AG09319 (cell line): ENCODE results near the gene SHISAL1.
"Not testable (repeated sequence)": the region's sequence is repeated elsewhere in the genome, so short reads cannot be mapped to it uniquely, and the experiment has no call there.

Experiments
- DNase-seq: peaks from one replicate; pipeline ENCODE4 v3.0.0-alpha.2; 2010; ENCODE audit warnings: low read depth; ENCODE audit errors: extremely low read depth
- TF ChIP-seq, protein P1 (sequence below): IDR thresholded peaks from 2 replicates; pipeline ENCODE4 v1.5.1; 2011; ENCODE audit warnings: low read depth, mild to moderate bottlenecking, inconsistent platforms, low read length, moderate library complexity

Gene SHISAL1

GRCh38 chr22:44244265-44244822 lies 68.4 kb downstream of the SHISAL1 start:
- TF ChIP-seq, protein P1, sequence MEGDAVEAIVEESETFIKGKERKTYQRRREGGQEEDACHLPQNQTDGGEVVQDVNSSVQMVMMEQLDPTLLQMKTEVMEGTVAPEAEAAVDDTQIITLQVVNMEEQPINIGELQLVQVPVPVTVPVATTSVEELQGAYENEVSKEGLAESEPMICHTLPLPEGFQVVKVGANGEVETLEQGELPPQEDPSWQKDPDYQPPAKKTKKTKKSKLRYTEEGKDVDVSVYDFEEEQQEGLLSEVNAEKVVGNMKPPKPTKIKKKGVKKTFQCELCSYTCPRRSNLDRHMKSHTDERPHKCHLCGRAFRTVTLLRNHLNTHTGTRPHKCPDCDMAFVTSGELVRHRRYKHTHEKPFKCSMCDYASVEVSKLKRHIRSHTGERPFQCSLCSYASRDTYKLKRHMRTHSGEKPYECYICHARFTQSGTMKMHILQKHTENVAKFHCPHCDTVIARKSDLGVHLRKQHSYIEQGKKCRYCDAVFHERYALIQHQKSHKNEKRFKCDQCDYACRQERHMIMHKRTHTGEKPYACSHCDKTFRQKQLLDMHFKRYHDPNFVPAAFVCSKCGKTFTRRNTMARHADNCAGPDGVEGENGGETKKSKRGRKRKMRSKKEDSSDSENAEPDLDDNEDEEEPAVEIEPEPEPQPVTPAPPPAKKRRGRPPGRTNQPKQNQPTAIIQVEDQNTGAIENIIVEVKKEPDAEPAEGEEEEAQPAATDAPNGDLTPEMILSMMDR = no peak
- no peak for DNase-seq

- no peak for DNase-seq
- TF ChIP-seq, protein P1 = no peak
These were observed 69.0 kb downstream of the SHISAL1 start for GRCh38 chr22:44243761-44244160.

DNA sequence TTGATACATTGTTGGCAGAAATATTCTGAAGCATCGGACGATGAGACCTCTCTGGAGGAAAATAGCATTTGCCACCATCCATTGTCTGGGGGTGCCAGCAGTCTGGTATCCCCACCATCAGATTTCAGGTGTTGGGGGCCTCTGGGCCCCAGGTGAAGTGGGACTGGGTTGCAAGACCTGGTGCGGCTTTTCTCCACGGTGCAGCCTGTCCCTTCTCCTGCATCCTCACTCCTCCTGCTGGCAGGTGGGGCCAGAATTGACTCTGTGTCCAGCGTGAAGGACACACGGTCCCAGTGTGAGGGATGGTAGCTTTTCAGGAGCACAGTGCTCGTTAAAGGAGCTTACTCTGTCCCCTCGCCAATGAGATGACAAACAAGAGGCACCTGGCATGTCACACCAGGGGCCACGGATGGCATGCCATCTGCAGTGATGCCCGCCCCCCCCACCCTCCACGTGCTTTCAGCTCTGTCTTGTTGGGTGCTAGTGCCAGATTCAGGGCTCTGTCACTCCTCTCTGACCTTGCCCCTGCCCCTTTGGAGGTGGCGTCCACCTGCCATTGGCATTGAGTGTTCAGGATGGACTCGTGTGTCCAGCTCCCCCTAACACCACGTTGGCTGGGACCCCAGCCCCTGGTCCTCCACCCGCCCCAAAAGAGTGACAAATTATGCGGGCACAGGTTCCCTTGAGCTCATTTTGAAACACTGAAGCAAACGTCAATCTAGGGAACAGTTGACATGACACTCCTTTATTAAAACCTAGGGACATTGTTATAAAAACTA lies 69.6 kb downstream of the SHISAL1 start:
- TF ChIP-seq, protein P1 = no peak
- DNase-seq = no peak

DNA sequence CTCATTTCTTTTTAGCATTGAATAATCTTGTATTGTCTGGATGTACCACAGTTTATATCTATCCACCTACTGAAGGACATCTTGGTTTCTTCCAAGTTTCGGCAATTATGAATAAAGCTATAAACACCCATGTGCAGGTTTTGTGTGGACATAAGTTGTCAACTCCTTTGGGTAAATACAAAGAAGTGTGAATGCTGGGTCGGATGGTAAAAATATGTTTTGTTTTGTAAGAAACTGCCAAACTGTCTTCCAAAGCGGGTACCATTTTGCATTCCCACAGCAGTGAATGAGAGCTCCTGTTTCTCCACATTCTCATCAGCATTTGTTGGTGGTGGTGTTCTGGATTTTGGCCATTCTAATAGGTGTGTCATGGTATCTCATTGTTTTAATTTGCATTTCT lies 71.6 kb downstream of the SHISAL1 start:
- not testable (repeated sequence) for DNase-seq

GRCh38 chr22:44237290-44237689 lies 75.5 kb downstream of the SHISAL1 start:
- TF ChIP-seq, protein P1 = no peak
- no peak for DNase-seq

GRCh38 chr22:44234372-44234771 lies 78.4 kb downstream of the SHISAL1 start:
- not testable (repeated sequence) for DNase-seq

DNA sequence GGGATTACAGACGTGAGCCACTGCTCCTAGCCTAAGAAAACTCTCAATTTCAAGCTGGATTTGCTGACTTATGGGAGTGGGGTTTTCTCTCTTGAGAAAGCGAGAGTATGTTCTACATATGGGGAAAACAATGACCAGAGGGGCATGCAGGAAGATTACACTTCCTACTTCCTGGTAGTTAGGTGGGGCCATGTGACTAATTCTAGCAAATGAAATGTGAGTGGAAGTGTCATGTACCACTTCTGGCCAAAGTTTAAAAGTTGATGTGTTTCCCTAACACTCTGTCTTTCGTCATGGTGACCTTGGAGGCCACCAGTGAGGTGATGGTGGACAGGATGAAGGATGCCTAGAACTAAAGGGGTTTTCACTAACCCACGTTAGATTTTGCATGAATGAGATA lies 81.5 kb downstream of the SHISAL1 start:
- TF ChIP-seq, protein P1 = no peak

DNA sequence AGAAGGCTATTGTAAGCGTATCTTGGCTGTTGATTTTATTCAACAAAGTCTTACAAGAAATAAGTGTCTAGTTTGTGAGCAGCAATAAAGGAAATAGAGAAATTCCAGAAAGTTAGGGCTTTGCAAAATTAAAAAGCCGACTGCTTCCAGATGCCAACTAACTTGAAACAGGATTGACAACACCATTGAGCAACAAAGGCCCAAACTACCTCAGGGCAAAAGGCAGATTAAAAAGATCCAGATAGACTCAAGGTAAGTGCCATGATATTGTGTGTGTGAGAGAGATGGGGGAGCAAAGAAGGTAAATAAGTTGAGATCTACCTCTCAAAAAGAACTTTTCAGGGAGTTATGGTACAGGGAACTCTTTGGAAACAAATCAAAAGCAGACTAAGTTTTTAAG lies 82.9 kb downstream of the SHISAL1 start:
- DNase-seq = no peak
- TF ChIP-seq, protein P1 = no peak

More for the DNA sequence above, 81.5 kb downstream of the SHISAL1 start:
- no peak for DNase-seq
